ENCODE measurements around the gene ARL5A.

The ARL5A gene

GRCh38 chr2:151837926-151838325 lies 9.7 kb upstream of the ARL5A start:
- no peak for DNase-seq
- no peak overlapping the region for H3K4me3 ChIP-seq
- no peak for TF ChIP-seq CTCF (IDR thresholded peaks at IDR 0.05)
- H3K9me3 ChIP-seq, result no peaks in the 10 kb centered on the region
- H3K4me1 ChIP-seq, result no peaks in the 10 kb centered on the region
- intact Hi-C loops (cut with DNase I; ENCODE audit: low total_unique reads), result no loop called here
- H3K36me3 ChIP-seq, result no peaks in the 10 kb centered on the region
- H3K27ac ChIP-seq, result no peak overlapping the region
- no peaks in the 10 kb centered on the region for H3K27me3 ChIP-seq

- Histone ChIP-seq H3K4me1 (no peaks in the 10 kb centered on the region), H3K36me3 (no peaks in the 10 kb centered on the region), H3K9me3 (no peaks in the 10 kb centered on the region), H3K27ac (no peak overlapping the region), H3K27me3 (no peaks in the 10 kb centered on the region), H3K4me3 (no peak overlapping the region)
- TF ChIP-seq CTCF (IDR thresholded peaks at IDR 0.05), result no peak
- intact Hi-C loops (cut with DNase I; ENCODE audit: low total_unique reads), result no loop called here
- no peak for DNase-seq
Observed at GRCh38 chr2:151833984-151834383, 5.8 kb upstream of the ARL5A start.

- intact Hi-C loops (cut with DNase I; ENCODE audit: low total_unique reads), result no loop called here
- H3K27ac ChIP-seq, result no peak overlapping the region
- no peaks in the 10 kb centered on the region for H3K27me3 ChIP-seq
- H3K4me1 ChIP-seq, result peaks cover 0 to 11% (median under 1%) of the 10 kb centered on the region in 4 donors
- H3K9me3 ChIP-seq, result no peaks in the 10 kb centered on the region
- no peak overlapping the region for H3K4me3 ChIP-seq
- H3K36me3 ChIP-seq, result no peaks in the 10 kb centered on the region
- TF ChIP-seq CTCF (IDR thresholded peaks at IDR 0.05), result no peak
- DNase-seq, result no peak
Observed at GRCh38 chr2:151830961-151831360, 2.7 kb upstream of the ARL5A start.

- TF ChIP-seq CTCF (IDR thresholded peaks at IDR 0.05), result no peak
- intact Hi-C loops (cut with DNase I; ENCODE audit: low total_unique reads), result no loop called here
- Histone ChIP-seq H3K4me3 (peak overlapping the region; percentile 90 to 99), H3K27ac (peak overlapping the region; percentile 85 to 89), H3K36me3 (no peaks in the 10 kb centered on the region), H3K4me1 (peaks cover 0 to 31% (median 11%) of the 10 kb centered on the region in 4 donors), H3K27me3 (no peaks in the 10 kb centered on the region), H3K9me3 (no peaks in the 10 kb centered on the region)
- no peak for DNase-seq
Observed at GRCh38 chr2:151828890-151829324, 686 bp upstream of the ARL5A start.

- peak in 1 of 2 donors; percentile 65 for DNase-seq
- no peaks in the 10 kb centered on the region for H3K36me3 ChIP-seq
- H3K4me3 ChIP-seq, result peak overlapping the region; percentile 90 to 99
- intact Hi-C loops (cut with DNase I; ENCODE audit: low total_unique reads), result no loop called here
- no peaks in the 10 kb centered on the region for H3K27me3 ChIP-seq
- no peaks in the 10 kb centered on the region for H3K9me3 ChIP-seq
- peak overlapping the region; percentile 85 to 89 for H3K27ac ChIP-seq
- H3K4me1 ChIP-seq, result peaks cover 0 to 44% (median 14%) of the 10 kb centered on the region in 4 donors
- no peak for TF ChIP-seq CTCF (IDR thresholded peaks at IDR 0.05)
Observed at GRCh38 chr2:151827564-151828142, 568 bp downstream of the ARL5A start.
